Lung microvascular endothelial cell (primary cell): Measurements from ENCODE around the gene CEP131. TPM values are rescaled to one million over a fixed set of nuclear protein-coding genes. Genes with fewer than 3 reads are reported as not detected.

Source experiments
- DNase-seq, 2 donors: peaks; one replicate each; pipeline versions ENCODE4 v3.0.0 to v3.0.0-alpha.2; 2010; ENCODE audit warnings: low read depth in 2 of 2
- total RNA-seq: library from RNA; depleted of rRNA; stranded (reverse); fragments of >200 nt; gene quantifications from 2 replicates; pipeline ENCODE4 v1.2.1, GENCODE V29; 2014

CEP131 gene
- total RNA-seq, 1 donor from 2014 or later: 4.4 TPM

- no peak for DNase-seq
These were observed 22.6 kb downstream of the CEP131 start for GRCh38 chr17:81200201-81200600.

DNA sequence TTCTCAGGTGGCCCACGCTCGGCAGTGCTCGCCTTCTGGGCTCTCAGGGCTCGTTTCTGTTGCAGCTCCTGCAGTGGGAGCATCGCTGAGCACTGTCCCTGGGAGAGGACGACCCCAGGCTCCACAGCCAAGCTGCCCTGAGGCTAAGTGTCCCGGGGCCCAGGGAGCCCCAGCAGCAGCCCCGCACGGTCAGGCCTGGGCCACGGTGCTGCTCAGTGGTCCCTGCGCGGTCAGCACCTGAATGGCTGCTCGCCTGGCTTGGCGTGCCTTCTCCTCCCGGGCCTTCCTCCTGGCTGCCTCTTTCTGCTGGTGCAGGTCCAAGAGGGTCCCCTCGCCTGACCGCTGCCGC is 23.3 kb downstream of the CEP131 start:
- no peak for DNase-seq

GRCh38 chr17:81198826-81199481 is 23.8 kb downstream of the CEP131 start:
- DNase-seq: no peak

- DNase-seq: no peak
These were observed 24.8 kb downstream of the CEP131 start for GRCh38 chr17:81197831-81198490.

- no peak for DNase-seq
These were observed 25.4 kb downstream of the CEP131 start for GRCh38 chr17:81197409-81197795.

- peak; percentile 49 to 91 for DNase-seq
These were observed 26.0 kb downstream of the CEP131 start for GRCh38 chr17:81196505-81197408.

- DNase-seq: no peak
These were observed 26.7 kb downstream of the CEP131 start for GRCh38 chr17:81195941-81196495.

GRCh38 chr17:81194941-81195901 is 27.5 kb downstream of the CEP131 start:
- no peak for DNase-seq

- DNase-seq: no peak
These were observed 28.5 kb downstream of the CEP131 start for GRCh38 chr17:81194225-81194760.

- no peak for DNase-seq
These were observed 29.1 kb downstream of the CEP131 start for GRCh38 chr17:81193470-81194224.

DNA sequence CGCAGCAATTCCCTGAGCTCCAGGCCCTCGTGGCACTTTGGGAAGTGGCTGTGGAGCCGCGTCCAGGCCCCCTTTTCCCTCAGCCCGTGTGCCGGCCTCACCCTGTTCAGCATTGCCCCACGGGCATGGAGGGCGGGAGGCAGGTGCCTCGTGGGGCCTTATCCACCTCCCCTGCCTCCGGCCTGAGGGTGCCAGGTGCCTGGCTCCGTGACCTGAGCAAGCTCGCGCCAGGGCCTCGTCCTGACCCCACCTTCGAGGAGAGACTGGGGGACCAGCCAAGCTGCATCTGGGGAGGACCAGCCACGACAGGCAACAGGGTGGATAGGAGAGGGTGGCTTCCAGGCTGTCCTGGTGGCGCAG is 29.7 kb downstream of the CEP131 start:
- DNase-seq: no peak

GRCh38 chr17:81192386-81193050 is 30.2 kb downstream of the CEP131 start:
- no peak for DNase-seq

DNA sequence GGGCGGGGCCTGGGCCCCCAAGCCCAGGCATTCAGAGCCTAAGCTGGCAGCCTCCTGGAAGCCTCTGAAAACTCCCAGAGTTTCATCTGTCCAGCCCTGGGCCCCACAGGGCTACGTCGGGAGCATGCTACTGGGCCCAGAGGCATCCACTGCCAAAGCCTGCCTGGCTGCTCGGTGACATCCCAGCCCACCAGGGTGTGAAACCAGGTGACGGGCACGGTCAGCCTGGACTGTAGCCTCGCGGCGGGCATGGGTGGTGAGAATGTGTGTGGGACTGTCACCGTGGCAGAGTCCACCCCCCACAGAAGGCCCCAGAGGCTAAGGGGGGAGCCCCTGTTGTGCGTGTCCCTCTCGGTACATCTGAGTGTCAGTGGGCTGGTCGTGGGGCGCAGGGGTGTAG is 31.1 kb downstream of the CEP131 start:
- DNase-seq: no peak

DNA sequence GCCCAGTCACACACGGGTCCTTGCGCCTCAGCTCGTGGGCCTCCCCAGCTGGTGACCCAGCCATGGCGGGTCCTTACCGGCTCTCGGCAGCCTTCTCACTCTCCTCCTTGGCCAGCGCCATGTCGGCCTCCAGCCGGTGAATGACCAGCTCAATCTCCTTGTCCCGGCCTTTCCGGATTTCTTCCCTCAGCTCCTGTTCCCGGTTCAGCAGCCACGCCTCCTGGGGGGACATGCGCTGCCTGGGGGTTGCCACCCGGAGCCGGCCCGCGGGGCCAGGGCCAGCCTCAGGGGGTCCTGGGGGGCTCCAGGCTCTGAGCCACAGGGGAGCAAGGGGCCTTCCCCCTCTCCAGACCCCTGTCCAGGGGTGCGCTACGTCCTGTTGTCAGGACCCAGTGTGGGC is 31.6 kb downstream of the CEP131 start:
- no peak for DNase-seq

- no peak for DNase-seq
These were observed 32.2 kb downstream of the CEP131 start for GRCh38 chr17:81190591-81190990.

GRCh38 chr17:81189670-81190530 is 32.9 kb downstream of the CEP131 start:
- DNase-seq: peak; percentile 39 to 60

- no peak for DNase-seq
These were observed 33.7 kb downstream of the CEP131 start for GRCh38 chr17:81189016-81189415.

GRCh38 chr17:81188491-81188840 is 34.3 kb downstream of the CEP131 start:
- no peak for DNase-seq
